HG03066 (cell line): Measurements from ENCODE around the gene SOX13.

Experiments used
- ATAC-seq: cut with Tn5 transposase; IDR thresholded peaks from one replicate; pipeline ENCODE4 v1.9.1; 2021; ENCODE audit warnings: low read depth; ENCODE audit not compliant: unreplicated experiment

The SOX13 gene

GRCh38 chr1:204176049-204176448, 103.1 kb downstream of the SOX13 start:
- ATAC-seq, result no peak

GRCh38 chr1:204177133-204177532, 104.2 kb downstream of the SOX13 start:
- no peak for ATAC-seq
